MM.1S (cell line): ENCODE data around the gene ABHD12.

Experiments used
- DNase-seq: peaks from one replicate; pipeline ENCODE4 v3.0.0-alpha.2; 2015
- H2AFZ ChIP-seq: fragments of 300-600 bp; sonication (generic); 2 replicates; pipeline ENCODE4 v1.6.0; 2016; ENCODE audit warnings: antibody characterized with exemption, low read length
- H3F3A ChIP-seq: fragments of 300-600 bp; sonication (generic); 2 replicates; pipeline ENCODE4 v1.6.1; 2016; ENCODE audit warnings: mild to moderate bottlenecking, antibody characterized with exemption, low read length, moderate library complexity, mixed read lengths; ENCODE audit not compliant: insufficient read depth
- H3K27ac ChIP-seq: fragments of 300-600 bp; sonication (generic); 2 replicates; pipeline ENCODE4 v1.5.1; 2016; ENCODE audit warnings: mild to moderate bottlenecking, low read length
- H3K27me3 ChIP-seq: fragments of 300-600 bp; sonication (generic); replicated peaks from 2 replicates; pipeline ENCODE4 v1.6.0; 2016; ENCODE audit warnings: low read length; ENCODE audit not compliant: insufficient read depth
- H3K36me3 ChIP-seq: fragments of 300-600 bp; sonication (generic); replicated peaks from 2 replicates; pipeline ENCODE4 v1.6.1; 2016; ENCODE audit warnings: mild to moderate bottlenecking, low read length, mixed read lengths; ENCODE audit not compliant: insufficient read depth
- H3K4me1 ChIP-seq: fragments of 300-600 bp; sonication (generic); 2 replicates; pipeline ENCODE4 v1.6.1; 2016; ENCODE audit warnings: low read length, mixed read lengths
- H3K4me2 ChIP-seq: fragments of 300-600 bp; sonication (generic); 2 replicates; pipeline ENCODE4 v1.6.0; 2016; ENCODE audit warnings: low read depth, low read length
- H3K4me3 ChIP-seq: fragments of 300-600 bp; sonication (generic); 2 replicates; pipeline ENCODE4 v1.5.1; 2016; ENCODE audit warnings: low read length, mixed read lengths
- H3K79me2 ChIP-seq: fragments of 300-600 bp; sonication (generic); 2 replicates; pipeline ENCODE4 v1.6.1; 2016; ENCODE audit warnings: mixed run types, low read length, mixed read lengths
- H3K9ac ChIP-seq: fragments of 300-600 bp; sonication (generic); 2 replicates; pipeline ENCODE4 v1.6.1; 2016; ENCODE audit warnings: low read length, mixed read lengths
- H3K9me2 ChIP-seq: fragments of 300-600 bp; sonication (generic); replicated peaks from 2 replicates; pipeline ENCODE4 v1.6.1; 2016; ENCODE audit warnings: mild to moderate bottlenecking, low read length, mixed read lengths; ENCODE audit not compliant: insufficient read depth
- H3K9me3 ChIP-seq: fragments of 300-600 bp; sonication (generic); replicated peaks from 2 replicates; pipeline ENCODE4 v1.6.1; 2016; ENCODE audit warnings: mild to moderate bottlenecking, low read length, mixed read lengths; ENCODE audit not compliant: insufficient read depth
- H4K20me1 ChIP-seq: fragments of 300-600 bp; sonication (generic); 2 replicates; pipeline ENCODE4 v1.6.1; 2016; ENCODE audit warnings: mild to moderate bottlenecking, low read length, moderate library complexity, mixed read lengths; ENCODE audit not compliant: insufficient read depth
- EZH2 ChIP-seq: fragments of 300-600 bp; sonication (generic); optimal IDR thresholded peaks from 2 replicates; pipeline ENCODE3; 2017; ENCODE audit warnings: low read depth, mild to moderate bottlenecking, antibody characterized with exemption, low read length, mixed read lengths
- EZH2phosphoT487 ChIP-seq: fragments of 300-600 bp; sonication (generic); IDR thresholded peaks from 2 replicates; pipeline ENCODE4 v1.6.1; 2018; ENCODE audit warnings: antibody characterized with exemption, low read length
- TF ChIP-seq, protein P1 (sequence below): fragments of 300-600 bp; sonication (generic); IDR thresholded peaks from 2 replicates; pipeline ENCODE4 v1.5.1; 2016; ENCODE audit warnings: antibody characterized with exemption, low read length, mixed read lengths

The ABHD12 gene

DNA sequence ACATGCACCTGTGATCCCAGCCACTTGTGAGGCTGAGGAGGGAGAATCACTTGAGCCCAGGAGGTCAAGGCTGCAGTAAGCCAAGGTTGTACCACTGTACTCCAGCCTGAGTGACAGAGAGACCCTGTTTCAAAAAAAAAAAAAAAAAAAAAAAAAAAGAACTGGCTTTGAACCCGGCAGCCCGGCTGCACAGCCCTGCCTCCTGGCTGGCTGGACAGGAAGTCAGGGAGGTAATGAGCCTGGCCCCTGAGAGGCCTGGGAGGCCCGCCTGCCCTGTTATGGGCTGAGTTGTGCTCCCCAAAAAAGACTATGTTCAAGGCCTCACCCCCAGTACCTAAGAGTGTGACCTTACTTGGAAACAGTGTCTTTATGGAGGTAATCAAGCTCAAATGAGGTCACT, 65.6 kb downstream of the ABHD12 start:
- H3K9ac ChIP-seq, result no peak overlapping the region
- DNase-seq, result no peak
- H3K4me2 ChIP-seq, result no peak overlapping the region
- H4K20me1 ChIP-seq, result no peaks in the 10 kb centered on the region
- peaks cover 93% of the 10 kb centered on the region for H3K79me2 ChIP-seq
- no peak overlapping the region for H3K4me3 ChIP-seq
- H3K36me3 ChIP-seq, result no peaks in the 10 kb centered on the region; the same call in 1 of the 2 replicates
- TF ChIP-seq EZH2 (no peak), EZH2phosphoT487 (no peak)
- TF ChIP-seq, protein P1, sequence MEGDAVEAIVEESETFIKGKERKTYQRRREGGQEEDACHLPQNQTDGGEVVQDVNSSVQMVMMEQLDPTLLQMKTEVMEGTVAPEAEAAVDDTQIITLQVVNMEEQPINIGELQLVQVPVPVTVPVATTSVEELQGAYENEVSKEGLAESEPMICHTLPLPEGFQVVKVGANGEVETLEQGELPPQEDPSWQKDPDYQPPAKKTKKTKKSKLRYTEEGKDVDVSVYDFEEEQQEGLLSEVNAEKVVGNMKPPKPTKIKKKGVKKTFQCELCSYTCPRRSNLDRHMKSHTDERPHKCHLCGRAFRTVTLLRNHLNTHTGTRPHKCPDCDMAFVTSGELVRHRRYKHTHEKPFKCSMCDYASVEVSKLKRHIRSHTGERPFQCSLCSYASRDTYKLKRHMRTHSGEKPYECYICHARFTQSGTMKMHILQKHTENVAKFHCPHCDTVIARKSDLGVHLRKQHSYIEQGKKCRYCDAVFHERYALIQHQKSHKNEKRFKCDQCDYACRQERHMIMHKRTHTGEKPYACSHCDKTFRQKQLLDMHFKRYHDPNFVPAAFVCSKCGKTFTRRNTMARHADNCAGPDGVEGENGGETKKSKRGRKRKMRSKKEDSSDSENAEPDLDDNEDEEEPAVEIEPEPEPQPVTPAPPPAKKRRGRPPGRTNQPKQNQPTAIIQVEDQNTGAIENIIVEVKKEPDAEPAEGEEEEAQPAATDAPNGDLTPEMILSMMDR, result no peak
- no peaks in the 10 kb centered on the region for H3K27me3 ChIP-seq
- H3K9me3 ChIP-seq, result no peaks in the 10 kb centered on the region
- H3K9me2 ChIP-seq, result no peaks in the 10 kb centered on the region
- no peak overlapping the region for H2AFZ ChIP-seq
- H3K4me1 ChIP-seq, result peaks cover 20% of the 10 kb centered on the region
- H3K27ac ChIP-seq, result no peak overlapping the region
- peaks cover 7% of the 10 kb centered on the region; the same call in 1 of the 2 replicates for H3F3A ChIP-seq

DNA sequence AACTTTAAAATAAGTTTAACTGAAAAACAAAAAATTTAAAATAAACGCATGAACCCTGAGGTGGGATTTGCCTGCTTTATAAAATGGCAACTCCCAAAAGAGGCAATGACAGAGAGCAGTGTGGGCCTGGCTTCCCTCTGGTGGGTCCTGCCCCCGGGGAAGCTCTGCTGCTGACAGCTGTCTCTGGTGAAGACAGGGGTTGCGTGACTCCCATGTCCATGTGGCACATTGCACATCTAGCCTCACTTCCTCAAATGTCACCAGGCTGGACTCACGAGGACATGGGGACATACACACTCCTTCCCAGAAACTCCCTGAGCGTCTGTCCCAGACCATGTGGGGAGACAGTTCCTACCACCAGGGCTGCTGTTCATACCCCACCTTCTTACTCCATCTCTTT, 66.2 kb downstream of the ABHD12 start:
- Histone ChIP-seq H2AFZ (no peak overlapping the region), H3K4me1 (peaks cover 26% of the 10 kb centered on the region), H3K4me3 (no peak overlapping the region), H3K27ac (no peak overlapping the region), H3K9ac (no peak overlapping the region), H4K20me1 (no peaks in the 10 kb centered on the region), H3K9me2 (no peaks in the 10 kb centered on the region), H3K9me3 (no peaks in the 10 kb centered on the region), H3K79me2 (peaks cover 94% of the 10 kb centered on the region), H3K4me2 (no peak overlapping the region), H3K36me3 (no peaks in the 10 kb centered on the region; the same call in 1 of the 2 replicates), H3F3A (peaks cover 13% of the 10 kb centered on the region; the same call in 1 of the 2 replicates), H3K27me3 (no peaks in the 10 kb centered on the region)
- TF ChIP-seq, protein P1, result no peak
- TF ChIP-seq EZH2phosphoT487, result no peak
- TF ChIP-seq EZH2, result no peak
- no peak for DNase-seq

DNA sequence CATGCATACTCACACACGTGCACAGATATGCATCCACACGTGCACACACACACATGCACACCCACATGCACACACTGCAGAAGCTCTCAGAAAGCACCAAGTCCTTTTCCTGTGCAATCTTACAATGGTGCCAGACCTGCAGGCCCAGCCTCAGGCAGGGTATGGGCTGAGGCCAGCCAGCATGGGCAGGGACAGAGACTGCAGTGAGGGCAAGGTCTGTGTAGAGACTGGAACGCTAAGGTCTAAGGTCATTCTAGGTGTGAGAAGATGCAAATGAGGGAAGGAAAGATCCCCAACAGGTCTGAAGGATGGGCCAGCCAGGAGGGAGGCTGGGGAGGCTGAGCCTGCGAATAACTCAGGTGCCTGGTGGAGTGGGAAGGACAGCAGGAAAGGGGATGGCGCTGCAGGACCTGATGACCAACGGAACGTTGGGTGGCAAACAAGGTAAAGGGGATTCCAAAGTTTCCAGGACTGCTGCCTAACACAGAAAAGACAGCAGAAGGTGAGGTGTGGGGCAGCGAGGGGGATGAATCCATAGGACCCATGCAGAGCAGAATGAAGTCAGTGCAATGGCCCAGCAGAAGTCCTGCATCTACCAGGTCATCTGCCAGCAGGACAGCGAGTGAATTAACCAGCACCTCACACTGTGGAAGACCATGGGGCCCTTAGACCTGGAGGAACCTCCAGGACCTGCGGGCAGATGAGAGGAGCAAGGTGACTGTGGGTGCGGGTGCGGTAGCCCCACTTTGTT, 67.0 kb downstream of the ABHD12 start:
- peaks cover 21% of the 10 kb centered on the region for H3F3A ChIP-seq
- no peak overlapping the region for H3K27ac ChIP-seq
- H3K27me3 ChIP-seq, result no peaks in the 10 kb centered on the region
- H3K9me2 ChIP-seq, result no peaks in the 10 kb centered on the region
- no peak overlapping the region for H3K4me3 ChIP-seq
- no peak overlapping the region for H3K4me2 ChIP-seq
- H3K9ac ChIP-seq, result no peak overlapping the region
- H2AFZ ChIP-seq, result no peak overlapping the region
- TF ChIP-seq, protein P1, result no peak
- no peak for TF ChIP-seq EZH2
- no peak for TF ChIP-seq EZH2phosphoT487
- no peaks in the 10 kb centered on the region for H3K9me3 ChIP-seq
- no peaks in the 10 kb centered on the region; the same call in 1 of the 2 replicates for H3K36me3 ChIP-seq
- peaks cover 87% of the 10 kb centered on the region for H3K79me2 ChIP-seq
- DNase-seq, result no peak
- H3K4me1 ChIP-seq, result peaks cover 33% of the 10 kb centered on the region
- no peaks in the 10 kb centered on the region for H4K20me1 ChIP-seq
